Measurements from ENCODE around the gene FAM3D. TPM values are rescaled to one million over a fixed set of nuclear protein-coding genes. Genes with fewer than 3 reads are reported as not detected.

Gene FAM3D
- total RNA-seq, 2 donors from 2014 or later = 4.7 to 11.6 TPM

DNA sequence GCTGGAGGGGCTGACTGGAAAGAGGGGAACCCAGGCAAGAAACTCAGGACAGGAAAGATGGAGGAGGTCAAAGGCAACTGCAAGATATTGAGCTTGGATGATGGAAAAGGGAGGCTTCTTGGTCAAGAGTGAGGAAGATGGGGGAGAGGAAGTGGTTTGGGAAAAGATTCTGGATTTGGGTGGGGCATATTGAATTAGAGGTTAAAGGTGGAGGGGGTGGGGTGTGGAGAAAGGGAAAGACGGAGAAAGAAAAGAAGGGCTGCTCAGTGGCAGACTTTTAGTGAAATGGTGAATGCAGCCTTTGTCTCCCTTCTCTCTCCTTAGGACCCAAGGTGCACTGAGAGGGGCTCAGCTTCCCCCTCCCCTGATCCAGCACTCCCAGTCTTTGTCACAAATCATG, 655 bp upstream of the FAM3D start:
- Histone ChIP-seq H3K4me1 (replicated peaks) (no peaks in the 10 kb centered on the region), H3K9me3 (no peaks in the 10 kb centered on the region), H3K36me3 (no peaks in the 10 kb centered on the region), H3K27ac (no peak overlapping the region), H3K27me3 (replicated peaks; ENCODE audit: insufficient read depth) (no peaks in the 10 kb centered on the region), H3K4me3 (no peak overlapping the region)
- WGBS = 93% methylated on average over 1 of the region's 1 CpG
- DNase-seq (ENCODE audit: low spot score) = no peak
- TF ChIP-seq POLR2AphosphoS5 (IDR thresholded peaks at IDR 0.05) = no peak
- no peak for TF ChIP-seq POLR2A (IDR thresholded peaks at IDR 0.05)
- TF ChIP-seq CTCF (IDR thresholded peaks at IDR 0.05) = no peak
- intact Hi-C loops (cut with DNase I) = no loop called here

GRCh38 chr3:58665405-58665804, 1.2 kb downstream of the FAM3D start:
- Histone ChIP-seq H3K27me3 (replicated peaks; ENCODE audit: insufficient read depth) (no peaks in the 10 kb centered on the region), H3K4me1 (replicated peaks) (no peaks in the 10 kb centered on the region), H3K9me3 (no peaks in the 10 kb centered on the region), H3K36me3 (no peaks in the 10 kb centered on the region), H3K27ac (no peak overlapping the region), H3K4me3 (no peak overlapping the region)
- 95% methylated on average over 2 of the region's 2 CpGs for WGBS
- intact Hi-C loops (cut with DNase I) = no loop called here
- DNase-seq (ENCODE audit: low spot score) = no peak
- TF ChIP-seq POLR2A (IDR thresholded peaks at IDR 0.05) = no peak
- TF ChIP-seq POLR2AphosphoS5 (IDR thresholded peaks at IDR 0.05) = no peak
- TF ChIP-seq CTCF (IDR thresholded peaks at IDR 0.05) = no peak

- no peaks in the 10 kb centered on the region for H3K27me3 ChIP-seq (replicated peaks; ENCODE audit: insufficient read depth)
- intact Hi-C loops (cut with DNase I) = no loop called here
- 93% methylated on average over 3 of the region's 3 CpGs for WGBS
- no peaks in the 10 kb centered on the region for H3K36me3 ChIP-seq
- H3K9me3 ChIP-seq = no peaks in the 10 kb centered on the region
- no peak overlapping the region for H3K27ac ChIP-seq
- no peak for DNase-seq (ENCODE audit: low spot score)
- TF ChIP-seq CTCF (IDR thresholded peaks at IDR 0.05) = no peak
- TF ChIP-seq POLR2A (IDR thresholded peaks at IDR 0.05) = no peak
- TF ChIP-seq POLR2AphosphoS5 (IDR thresholded peaks at IDR 0.05) = no peak
- H3K4me1 ChIP-seq (replicated peaks) = no peaks in the 10 kb centered on the region
- H3K4me3 ChIP-seq = no peak overlapping the region
These were observed 2.0 kb downstream of the FAM3D start for GRCh38 chr3:58664611-58665010.

DNA sequence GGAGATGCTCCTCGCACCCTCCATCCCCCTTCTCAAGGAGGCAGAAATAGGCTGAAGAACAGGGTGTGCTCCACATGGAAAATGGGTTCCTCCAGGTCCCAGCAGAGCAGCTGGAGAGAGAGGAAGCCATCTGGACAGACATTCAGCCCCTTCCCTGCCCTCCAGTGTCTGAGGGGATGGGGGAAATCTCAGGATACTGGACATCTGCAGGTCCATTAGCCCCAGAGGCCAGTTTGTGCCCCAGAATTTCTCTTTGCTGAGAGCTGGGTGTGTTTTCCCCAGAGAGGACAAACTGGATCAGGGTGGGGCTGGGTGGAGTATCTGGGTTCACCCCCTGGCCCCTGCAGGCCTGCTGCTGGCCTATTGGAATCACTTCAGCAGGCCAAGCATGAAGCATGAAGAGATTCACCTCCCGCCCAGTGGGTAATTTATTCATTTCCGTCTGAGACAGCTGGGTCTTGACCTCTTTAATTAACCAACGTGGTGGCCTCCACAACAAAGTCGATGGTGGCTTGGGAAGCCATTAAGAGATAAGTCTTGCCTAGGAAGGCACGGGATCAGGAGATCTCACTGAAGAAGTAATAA, 4.6 kb downstream of the FAM3D start:
- H3K27me3 ChIP-seq (replicated peaks; ENCODE audit: insufficient read depth) = no peaks in the 10 kb centered on the region
- no peaks in the 10 kb centered on the region for H3K9me3 ChIP-seq
- no peak overlapping the region for H3K4me3 ChIP-seq
- H3K27ac ChIP-seq = no peak overlapping the region
- no peaks in the 10 kb centered on the region for H3K36me3 ChIP-seq
- 88% methylated on average over 6 of the region's 6 CpGs for WGBS
- no peak for DNase-seq (ENCODE audit: low spot score)
- H3K4me1 ChIP-seq (replicated peaks) = no peaks in the 10 kb centered on the region
- intact Hi-C loops (cut with DNase I) = no loop called here
- TF ChIP-seq POLR2A (IDR thresholded peaks at IDR 0.05) (no peak), CTCF (IDR thresholded peaks at IDR 0.05) (no peak), POLR2AphosphoS5 (IDR thresholded peaks at IDR 0.05) (no peak)

DNA sequence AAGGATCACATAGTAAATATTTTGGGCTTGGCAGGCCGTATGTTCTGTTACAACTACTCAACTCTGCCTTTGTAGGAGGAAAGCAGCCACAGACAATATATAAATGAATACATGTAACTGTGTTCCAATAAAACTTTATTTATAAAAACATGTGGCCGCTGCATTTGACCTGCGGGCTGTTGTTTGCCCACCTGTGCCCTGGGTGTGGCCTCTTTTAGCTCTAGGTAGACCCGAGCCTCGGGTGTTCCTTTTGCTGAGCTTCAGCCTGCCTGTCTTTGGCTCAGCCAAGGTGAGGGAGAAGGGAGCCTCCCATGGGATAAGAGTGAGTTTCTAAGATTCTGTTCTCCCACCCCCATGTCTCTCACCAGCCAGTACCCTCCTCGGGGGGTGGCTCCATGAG, 5.6 kb downstream of the FAM3D start:
- no peaks in the 10 kb centered on the region for H3K27me3 ChIP-seq (replicated peaks; ENCODE audit: insufficient read depth)
- H3K4me1 ChIP-seq (replicated peaks) = no peaks in the 10 kb centered on the region
- TF ChIP-seq POLR2AphosphoS5 (IDR thresholded peaks at IDR 0.05) = no peak
- TF ChIP-seq CTCF (IDR thresholded peaks at IDR 0.05) = no peak
- no peak for TF ChIP-seq POLR2A (IDR thresholded peaks at IDR 0.05)
- intact Hi-C loops (cut with DNase I) = no loop called here
- no peaks in the 10 kb centered on the region for H3K9me3 ChIP-seq
- H3K4me3 ChIP-seq = no peak overlapping the region
- H3K36me3 ChIP-seq = no peaks in the 10 kb centered on the region
- H3K27ac ChIP-seq = no peak overlapping the region
- no peak for DNase-seq (ENCODE audit: low spot score)
- WGBS = 71% methylated on average over 6 of the region's 6 CpGs
